NCI-H2227 treated with DMSO at 0.1 percent for 48 hours (cell line): Measurements from ENCODE around the gene PLTP.
"Not testable (repeated sequence)": the region's sequence is repeated elsewhere in the genome, so short reads cannot be mapped to it uniquely, and the experiment has no call there.

Experiments used
- DNase-seq: peaks from one replicate; lab custom pipeline; 2025; lab: John Stamatoyannopoulos, UW

The PLTP gene

DNA sequence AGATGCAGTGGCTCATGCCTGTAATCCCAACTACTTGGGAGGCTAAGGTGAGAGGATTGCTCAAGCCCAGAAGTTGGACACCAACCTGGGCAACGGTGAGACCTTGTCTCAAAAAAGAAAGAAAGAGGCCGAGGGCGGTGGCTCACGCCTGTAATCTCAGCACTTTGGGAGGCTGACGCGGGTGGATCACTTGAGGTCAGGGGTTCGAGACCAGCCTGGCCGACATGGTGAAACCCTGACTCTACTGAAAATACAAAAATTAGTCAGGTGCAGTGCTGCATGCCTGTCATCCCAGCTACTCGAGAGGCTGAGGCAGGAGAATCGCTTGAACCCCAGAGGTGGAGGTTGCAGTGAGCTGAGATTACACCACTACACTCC, 37.9 kb downstream of the PLTP start:
- DNase-seq, result not testable (repeated sequence)

DNA sequence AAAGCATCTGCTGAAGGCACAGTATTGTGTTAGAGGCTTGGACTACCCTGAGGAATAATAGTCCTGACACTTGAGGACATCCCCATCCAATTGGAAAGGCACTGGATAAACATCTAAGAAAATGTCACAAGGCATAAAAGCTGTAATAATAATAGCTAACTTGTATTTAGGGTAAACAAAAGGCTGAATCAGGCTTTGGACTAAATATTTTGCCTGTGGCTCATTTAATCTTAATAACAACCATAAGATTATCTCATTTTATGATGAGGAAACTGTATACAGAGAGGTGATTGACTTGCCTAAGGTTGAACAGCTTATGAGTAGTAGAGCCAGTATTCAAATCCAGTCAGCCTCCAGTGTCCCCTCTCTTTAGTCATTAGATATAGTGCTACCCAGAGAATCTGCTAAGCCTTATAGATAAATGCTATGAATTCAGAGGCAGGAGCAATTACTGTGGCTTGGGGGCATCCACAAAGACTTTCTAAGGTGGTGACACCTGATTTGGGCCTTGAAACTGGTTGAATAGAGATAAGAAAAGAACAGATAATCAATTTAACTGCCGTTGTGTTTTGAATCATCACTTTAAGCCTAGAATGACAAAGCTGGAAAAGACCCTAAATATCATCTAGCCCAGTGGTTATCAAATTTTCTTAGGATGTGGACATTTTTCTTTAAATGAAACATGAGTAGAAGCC, 38.4 kb downstream of the PLTP start:
- no peak for DNase-seq

DNA sequence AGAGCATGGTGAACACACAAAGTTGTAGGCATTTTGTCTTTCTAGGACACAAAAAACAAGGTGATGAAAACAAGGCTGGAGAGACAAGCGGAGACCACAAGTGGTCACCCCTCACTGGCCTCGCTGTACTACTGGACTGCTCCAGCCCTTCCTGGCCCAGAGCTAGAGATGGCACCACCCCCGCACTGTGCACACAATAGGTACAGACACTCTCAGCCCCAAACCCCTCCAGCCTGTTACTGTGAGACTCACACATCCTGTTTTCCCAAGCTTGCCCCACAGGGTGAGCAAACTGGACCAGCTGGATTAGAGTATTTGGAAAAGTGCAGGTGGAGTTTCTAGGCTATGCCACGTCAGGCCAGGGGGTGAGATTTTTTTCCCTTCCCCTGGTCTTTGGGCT, 39.3 kb downstream of the PLTP start:
- DNase-seq, result no peak

DNA sequence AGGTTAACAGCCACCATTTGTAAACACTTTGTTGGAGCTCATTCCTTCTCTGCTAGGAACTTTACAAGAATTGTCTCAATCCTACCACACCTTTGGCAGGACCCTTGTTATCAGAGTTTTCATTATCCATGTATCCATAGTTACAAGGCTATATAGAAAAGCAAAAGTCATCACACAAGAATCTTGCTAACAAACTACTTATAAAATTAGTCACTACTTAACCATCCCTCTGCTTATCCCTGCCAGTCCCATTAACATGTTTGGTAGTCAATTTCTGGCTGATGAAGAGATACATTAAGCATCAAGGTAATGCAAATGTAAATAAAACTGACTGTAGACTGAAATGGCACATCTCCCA, 44.2 kb downstream of the PLTP start:
- no peak for DNase-seq

DNA sequence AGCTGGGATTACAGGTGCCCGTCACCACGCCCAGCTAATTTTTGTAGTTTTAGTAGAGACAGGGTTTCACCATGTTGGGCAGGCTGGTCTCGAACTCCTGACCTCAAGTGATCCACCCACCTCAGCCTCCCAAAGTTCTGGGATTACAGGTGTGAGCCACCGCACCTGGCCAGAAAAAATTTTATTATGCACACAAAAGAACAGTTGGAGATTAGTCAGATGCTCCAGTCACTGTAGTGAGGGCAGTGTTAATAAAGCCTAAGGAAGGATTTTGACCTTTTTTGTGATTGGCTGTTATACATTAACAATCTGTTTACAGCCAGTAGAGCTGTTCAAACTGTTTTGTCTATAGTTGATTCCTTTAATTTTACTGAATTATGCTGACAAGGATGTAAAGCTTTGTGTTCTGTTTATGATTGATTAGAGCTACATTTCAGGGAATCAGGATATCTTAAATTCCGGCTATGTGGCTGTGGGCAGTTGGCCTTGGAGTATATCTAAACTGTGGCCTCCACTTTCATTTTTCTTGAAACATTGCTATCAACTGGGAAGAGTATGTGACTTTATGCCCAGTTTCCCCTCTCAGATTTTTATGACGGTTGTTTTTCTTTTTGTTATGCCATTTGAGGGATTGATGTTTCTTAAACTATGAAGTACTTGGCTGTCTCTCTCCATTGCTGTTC, 44.7 kb downstream of the PLTP start:
- DNase-seq, result no peak

DNA sequence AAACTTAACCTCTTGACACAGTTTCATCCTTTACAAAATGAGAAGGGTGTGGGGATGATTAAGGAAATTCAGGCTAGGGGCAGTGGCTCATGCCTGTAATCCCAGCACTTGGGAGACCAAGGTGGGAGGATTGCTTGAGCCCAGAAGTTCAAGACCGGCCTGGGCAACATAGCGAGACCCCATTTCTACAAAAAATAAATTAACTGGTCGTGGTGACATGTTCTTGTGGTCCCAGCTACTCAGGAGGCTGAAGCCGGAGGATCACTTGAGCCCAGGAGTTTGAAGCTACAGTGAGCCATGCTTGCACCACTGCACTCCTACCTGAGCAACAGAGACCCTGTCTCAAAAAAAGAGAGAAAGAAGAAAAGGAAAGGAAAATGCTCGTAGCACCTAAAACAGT, 45.5 kb downstream of the PLTP start:
- no peak for DNase-seq

DNA sequence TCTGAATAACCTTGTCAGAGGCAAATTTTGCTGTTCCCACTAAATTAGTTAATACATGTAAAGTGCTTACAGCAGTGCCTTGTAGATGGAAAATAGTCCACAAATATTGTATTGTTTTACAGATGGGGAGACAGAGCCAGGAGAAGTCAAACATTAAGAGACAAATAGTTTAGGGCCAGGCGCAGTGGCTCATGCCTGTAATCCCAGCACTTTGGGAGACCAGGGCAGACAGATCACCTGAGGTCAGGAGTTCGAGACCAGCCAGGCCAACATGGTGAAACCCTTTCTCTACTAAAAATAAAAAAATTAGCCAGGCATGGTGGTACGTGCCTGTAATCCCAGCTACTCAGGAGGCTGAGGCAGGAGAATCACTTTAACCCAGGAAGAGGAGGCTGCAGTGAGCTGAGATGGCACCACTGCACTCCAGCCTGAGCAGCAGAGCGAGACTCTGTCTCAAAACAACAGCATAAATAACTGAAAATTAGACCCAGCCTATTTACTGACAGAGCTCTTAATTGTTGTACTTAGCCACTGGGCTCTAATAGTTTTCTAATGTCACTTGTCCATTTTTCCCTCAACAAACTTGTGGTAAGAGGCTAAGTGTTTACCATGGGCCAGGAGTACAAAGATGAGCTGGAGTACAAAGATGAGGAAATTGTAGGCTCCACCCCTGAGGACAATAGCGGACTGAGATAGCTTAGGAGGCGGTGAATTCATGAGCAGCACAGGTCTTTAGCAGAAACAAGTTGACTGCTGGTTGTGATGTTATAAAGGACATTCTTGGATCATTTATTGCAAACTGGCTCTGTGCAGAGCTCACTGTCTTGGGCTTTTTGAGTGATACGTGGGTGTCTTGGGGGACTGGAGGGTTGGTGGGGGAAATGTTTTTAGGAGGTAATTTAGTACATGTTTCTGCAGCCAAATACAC, 48.1 kb downstream of the PLTP start:
- peak; percentile 40 for DNase-seq

DNA sequence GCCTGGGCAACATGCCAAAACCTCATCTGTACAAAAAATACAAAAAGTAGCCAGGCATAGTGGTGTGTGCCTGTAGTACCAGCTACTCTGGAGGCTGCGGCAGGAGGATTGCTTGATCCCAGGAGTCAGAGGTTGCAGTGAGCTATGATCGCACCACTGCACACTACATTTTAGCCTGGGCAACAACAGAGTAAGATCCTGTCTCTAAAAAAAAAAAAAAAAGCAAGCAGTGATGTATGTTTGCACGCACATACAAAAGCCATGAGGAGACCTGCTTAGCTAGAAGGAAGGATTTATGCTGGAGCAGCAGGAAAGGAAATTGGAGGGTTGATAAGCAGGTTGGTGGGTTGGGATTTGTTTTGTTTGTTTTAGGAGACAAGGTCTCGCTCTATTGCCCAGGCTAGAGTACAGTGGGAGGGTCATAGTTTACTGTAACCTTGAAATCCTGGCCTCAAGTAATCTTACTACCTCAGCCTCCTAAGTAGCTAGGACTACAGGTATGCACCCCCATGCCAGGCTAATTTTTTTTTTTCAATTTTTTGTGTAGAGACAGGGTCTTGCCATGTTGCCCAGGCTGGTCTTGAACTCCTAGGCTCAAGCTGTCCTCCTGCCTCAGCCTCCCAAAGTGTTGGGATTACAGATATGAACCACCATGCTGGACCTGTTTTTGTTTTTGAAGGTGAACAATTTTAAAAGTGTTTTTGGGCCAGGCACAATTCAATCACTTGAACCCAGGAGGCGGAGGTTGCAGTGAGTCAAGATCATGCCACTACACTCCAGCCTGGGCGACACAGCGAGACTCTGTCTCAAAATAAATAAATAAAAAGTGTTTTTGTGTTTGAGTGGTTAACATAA, 50.5 kb downstream of the PLTP start:
- DNase-seq, result no peak

DNA sequence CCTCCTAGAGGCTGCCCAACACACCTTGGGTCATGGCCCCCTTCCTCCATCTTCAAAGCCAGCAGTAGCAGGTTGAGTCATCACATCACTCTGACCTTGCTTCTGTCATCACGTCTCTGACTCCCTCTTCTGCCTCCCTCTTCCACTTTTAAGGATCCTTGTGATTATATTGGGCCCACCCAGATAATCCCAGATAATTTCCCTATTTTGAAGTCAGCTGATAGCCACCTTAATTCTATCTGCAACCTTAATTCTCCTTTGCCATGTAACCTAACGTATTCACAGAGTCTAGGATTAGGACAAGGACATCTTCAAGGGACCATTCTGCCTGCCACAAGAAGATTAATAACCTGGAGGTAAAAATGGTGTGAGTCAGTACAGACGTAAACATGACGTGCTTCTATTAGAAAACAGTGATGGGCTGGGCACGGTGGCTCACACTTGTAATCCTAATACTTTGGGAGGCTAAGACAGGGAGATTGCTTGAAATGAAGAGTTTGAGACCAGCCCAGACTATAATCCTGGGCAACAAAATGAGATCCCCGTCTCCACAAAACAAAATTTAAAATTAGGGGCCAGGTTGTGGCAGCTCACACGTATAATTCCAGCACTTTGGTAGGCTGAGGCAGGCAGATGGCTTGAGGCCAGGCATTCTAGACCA, 51.3 kb downstream of the PLTP start:
- DNase-seq, result no peak

DNA sequence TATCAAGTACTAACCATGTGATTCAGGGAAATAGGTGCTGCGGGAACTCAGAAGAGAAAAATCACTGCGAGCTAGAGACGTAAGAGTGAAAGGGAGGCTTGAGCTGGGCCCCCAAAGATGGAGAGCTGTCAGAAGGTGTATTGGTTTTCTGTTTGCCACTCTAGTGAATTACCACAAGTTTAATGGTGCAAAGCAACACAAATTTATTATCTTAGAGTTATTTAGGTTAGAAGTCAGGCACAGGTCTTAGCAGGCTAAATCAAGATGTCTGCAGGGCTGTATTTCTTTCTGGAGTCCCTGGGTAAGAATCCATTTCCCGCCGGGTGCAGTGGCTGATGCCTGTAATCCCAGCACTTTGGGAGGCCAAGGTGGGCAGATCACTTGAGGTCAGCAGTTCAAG, 52.0 kb downstream of the PLTP start:
- no peak for DNase-seq

DNA sequence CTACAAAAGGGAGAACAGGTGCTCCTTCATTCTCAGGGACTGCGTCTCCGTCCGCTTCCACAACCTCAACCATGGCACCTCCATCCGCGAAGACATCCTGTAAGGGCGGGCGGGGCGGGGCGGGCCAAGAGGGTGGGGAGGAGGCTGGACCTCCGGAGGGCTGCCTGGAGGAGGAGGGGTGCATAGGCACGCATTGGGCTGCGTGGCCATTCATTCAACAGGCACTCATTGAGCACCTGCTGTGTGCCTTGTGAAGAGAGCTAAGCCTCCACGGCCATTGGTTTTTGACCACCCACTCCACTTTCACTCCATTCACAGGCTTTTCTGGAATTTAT, 54.1 kb downstream of the PLTP start:
- no peak for DNase-seq

DNA sequence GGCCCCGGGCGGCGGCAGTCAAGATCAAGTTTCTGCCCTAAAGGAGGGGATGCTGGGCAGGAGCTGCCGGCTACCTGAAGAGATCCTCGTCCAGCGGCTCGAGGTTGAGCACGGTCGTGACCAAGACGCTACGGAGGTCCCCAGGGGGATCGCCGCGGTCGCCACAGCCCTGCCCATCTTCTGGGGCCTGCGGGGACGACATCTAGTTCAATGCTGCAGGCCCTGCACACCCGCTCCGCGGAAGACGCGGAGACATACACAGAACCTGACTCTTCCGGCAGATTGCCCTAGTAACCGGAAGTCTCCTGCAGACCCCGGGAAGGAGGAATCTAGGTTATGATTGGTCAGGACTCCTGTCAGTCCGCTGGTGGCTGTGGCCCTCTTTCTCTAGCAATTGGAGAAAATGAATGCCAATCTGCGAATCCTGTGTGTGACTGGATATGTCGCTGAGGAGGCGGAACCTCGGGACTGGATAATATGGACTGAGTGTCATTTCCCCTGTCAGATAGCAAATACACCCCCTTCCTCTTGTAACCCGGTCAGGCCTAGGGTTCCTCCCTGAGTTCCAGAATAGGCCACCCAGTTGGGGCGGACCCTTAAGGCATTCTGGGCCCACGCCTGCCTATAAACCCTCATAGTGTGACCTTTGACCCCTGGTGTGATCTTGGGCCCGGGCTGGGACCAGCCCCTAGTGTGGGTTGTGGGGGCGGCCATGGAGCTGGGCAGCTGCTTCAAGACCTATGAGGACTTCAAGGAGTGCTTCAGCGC, 54.7 kb downstream of the PLTP start, which contains the start of the genes ACOT8 and ZSWIM3:
Gene ACOT8 (minus strand): TSS at position 279 of the 768 bp plus-strand sequence. CDS start 77 bp downstream, at position 202.
Gene ZSWIM3 (plus strand): TSS at position 501 of the 768 bp plus-strand sequence. CDS start 212 bp downstream, at position 713.
- DNase-seq, result peak; percentile 99

DNA sequence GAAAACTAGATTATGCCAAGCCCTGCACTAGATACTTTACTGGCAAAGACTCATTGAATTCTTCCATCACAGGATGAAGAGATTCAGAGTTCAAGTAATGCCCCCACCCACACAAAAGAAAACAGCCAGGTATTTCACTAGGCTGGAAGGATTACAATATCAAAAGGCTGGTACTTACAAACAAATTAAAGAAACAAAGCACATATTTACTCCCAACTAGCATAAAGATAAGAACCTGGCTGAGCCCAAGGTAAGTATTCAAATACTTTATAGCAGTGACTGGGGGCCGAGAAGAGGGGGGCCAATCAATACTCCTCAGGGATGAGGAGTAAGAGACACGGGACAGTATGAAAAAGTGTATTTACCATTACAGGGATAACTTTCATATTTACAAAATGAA, 58.5 kb downstream of the PLTP start:
- DNase-seq, result no peak

DNA sequence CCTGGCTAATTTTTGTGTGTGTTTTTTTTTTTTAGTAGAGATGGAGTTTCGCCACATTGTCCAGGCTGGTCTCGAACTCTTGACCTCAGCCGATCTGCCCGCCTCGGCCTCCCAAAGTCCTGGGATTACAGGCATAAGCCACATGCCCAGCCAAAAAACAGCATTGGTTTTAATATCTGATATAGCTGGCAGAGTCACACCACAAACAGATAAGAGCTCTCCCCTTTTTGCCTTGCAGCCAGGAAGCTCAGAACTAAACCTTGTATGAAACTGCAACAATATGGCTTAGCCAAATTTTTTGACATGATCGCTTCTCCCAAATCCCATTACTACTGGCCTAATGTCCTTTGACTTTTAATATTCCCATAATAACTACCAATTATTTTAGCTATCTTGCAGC, 59.6 kb downstream of the PLTP start:
- no peak for DNase-seq

DNA sequence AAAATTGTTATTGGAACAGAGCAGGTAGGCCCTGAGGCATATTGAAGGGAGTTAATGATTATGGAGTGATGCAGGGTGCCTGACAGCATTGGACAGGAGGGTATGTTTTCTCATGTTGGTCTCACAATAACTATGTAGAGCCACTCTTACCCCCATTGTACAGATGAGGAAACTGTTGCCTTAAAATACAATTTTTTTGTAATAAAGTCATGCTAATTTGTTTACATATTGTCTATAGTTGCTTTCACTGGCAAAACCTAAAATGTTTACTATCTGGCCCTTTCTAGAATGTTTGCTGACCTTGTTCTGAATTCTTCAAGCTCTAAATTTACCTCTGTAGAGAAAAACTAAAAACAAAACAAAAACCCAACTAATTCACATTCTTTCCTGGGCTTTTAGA, 60.5 kb downstream of the PLTP start:
- DNase-seq, result no peak

DNA sequence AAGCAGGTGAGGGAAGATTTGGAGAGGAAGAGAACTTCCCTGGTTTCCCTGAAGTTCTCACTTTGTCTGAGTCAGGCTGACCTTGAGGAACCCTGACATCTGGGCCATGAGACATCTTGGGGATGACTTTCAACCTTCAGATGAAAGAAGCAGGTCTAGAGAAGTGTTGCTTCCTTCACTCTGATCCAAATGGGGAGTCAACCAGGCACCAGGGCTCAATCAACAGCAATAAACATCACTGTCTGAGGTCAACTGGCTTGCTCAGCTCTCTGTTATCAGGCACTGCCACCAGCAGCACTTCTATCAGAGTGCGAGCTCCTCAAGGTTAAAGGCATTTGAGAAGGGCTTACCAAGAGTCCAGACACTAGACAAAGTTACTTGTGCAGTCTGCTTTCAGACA, 61.0 kb downstream of the PLTP start:
- no peak for DNase-seq

DNA sequence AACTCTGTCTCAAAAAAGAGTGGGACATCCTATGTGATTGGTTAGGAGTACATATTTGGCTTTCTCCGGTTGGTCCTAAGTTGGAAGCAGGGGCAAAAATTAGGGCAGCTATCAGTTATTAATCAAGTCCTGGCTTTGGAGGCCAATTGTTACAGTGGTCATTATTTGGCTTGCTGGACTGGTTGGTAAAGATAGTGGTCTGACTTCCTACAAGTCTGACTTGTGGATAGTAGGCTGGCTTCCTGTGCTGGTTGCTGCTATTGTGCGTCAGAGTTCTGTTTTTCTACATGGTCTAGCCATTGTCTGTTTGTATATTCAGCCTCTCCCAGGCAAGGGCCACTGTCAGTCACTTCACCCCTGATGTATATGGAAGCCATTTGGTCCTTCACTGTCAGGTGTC, 61.7 kb downstream of the PLTP start:
- DNase-seq, result no peak

DNA sequence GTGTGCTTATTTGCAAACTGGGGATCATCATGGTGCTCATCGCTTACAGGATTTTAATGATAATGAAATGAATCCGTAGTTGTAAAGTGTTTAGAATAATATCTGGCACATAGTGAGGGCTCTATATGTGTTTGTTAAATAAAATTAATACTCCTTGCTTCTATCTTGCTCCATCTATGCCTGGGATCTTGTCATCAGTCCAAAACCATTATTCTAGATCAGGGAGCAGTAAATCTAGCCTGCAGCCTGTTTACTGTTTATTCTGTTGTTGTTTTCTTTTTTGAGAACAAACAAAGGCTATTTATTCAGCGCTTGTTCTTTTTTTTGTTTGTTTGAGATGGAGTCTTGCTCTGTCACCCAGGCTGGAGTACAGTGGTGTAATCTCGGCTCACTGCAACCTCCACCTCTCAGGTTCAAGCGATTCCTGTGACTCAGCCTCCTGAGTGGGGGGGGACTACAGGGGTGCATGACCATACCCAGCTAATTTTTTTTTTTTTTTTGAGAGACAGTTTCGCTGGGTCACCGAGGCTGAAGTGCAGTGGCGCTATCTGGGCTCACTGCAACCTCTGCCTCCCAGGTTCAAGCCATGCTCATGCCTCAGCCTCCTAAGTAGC, 62.9 kb downstream of the PLTP start:
- no peak for DNase-seq
